ENCODE data around the gene ABR.

DNA sequence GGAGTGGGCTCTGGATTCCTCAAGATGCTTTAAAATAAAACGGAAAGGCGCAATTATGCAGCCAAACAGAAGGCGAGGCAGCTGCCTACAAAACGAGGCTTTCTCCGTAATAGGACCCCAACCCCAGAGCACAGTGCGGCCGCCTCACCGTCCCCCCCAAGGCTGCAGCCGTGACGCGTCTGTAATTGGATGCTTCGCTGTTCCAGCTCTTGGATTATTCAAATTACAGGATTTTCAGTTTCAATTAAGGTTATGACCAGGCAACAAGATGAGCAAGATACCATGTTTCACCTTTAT, 37.3 kb upstream of the ABR start:
- TF ChIP-seq, protein P1, sequence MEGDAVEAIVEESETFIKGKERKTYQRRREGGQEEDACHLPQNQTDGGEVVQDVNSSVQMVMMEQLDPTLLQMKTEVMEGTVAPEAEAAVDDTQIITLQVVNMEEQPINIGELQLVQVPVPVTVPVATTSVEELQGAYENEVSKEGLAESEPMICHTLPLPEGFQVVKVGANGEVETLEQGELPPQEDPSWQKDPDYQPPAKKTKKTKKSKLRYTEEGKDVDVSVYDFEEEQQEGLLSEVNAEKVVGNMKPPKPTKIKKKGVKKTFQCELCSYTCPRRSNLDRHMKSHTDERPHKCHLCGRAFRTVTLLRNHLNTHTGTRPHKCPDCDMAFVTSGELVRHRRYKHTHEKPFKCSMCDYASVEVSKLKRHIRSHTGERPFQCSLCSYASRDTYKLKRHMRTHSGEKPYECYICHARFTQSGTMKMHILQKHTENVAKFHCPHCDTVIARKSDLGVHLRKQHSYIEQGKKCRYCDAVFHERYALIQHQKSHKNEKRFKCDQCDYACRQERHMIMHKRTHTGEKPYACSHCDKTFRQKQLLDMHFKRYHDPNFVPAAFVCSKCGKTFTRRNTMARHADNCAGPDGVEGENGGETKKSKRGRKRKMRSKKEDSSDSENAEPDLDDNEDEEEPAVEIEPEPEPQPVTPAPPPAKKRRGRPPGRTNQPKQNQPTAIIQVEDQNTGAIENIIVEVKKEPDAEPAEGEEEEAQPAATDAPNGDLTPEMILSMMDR (IDR thresholded peaks at IDR 0.05) = no peak
- TF ChIP-seq POLR2A (IDR thresholded peaks at IDR 0.05) = no peak
